Measurements from ENCODE around the gene GARIN5B. TPM values are rescaled to one million over a fixed set of nuclear protein-coding genes. Genes with fewer than 3 reads are reported as not detected.

GARIN5B gene
- total RNA-seq, 6 donors from 2014 or later, result not detected

DNA sequence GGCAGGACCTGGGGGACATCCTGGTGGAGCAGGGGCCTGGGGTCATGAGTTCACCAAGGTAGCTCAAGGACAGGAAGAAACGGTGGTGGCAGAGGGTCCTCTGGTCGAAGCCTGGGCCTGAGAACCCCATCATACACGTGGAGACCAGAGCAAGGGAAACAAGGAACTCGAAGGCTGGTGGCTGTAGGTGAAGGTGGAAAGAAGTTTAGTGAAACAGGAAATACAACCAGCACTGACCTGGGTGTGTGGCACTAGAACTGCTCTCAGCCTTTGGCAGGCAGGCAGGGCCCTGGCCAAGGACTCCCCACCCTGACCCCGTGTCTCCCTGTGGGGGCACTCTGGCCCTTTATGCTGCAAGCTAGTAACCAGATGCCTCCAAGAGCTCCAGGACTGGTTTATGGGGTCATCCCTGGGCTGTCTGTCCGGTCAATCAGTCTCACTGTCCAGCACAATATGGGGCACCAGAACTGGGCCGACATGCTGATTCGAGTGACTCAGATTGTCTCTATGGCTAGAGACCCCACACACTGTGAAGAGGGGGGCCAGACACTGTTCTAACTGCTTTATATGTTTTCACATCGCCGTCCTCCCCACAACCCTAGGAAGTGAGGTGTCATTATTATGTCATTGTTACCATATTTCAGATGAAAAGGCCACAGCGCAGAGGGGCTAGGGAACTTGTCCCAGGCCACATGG lies 12.3 kb downstream of the GARIN5B start:
- ATAC-seq (ENCODE audit: low FRiP score in 2 of 2) (no peak), DNase-seq (no peak)
- TF ChIP-seq POLR2A (IDR thresholded peaks at IDR 0.05) (no peak), POLR2AphosphoS5 (IDR thresholded peaks at IDR 0.05) (no peak), CTCF (IDR thresholded peaks at IDR 0.05) (no peak), EP300 (IDR thresholded peaks at IDR 0.05) (no peak)
- Histone ChIP-seq H3K36me3 (peaks cover 0 to 13% (median 6%) of the 10 kb centered on the region in 4 donors), H3K4me3 (no peak overlapping the region), H3K27me3 (peaks cover 2 to 36% (median 23%) of the 10 kb centered on the region in 4 donors), H3K9me3 (no peaks in the 10 kb centered on the region), H3K4me1 (peaks cover 15 to 30% (median 20%) of the 10 kb centered on the region in 4 donors), H3K27ac (no peak overlapping the region)
- 64 to 67% methylated on average over 10 to 11 of the region's 11 CpGs for WGBS, 2 donors

DNA sequence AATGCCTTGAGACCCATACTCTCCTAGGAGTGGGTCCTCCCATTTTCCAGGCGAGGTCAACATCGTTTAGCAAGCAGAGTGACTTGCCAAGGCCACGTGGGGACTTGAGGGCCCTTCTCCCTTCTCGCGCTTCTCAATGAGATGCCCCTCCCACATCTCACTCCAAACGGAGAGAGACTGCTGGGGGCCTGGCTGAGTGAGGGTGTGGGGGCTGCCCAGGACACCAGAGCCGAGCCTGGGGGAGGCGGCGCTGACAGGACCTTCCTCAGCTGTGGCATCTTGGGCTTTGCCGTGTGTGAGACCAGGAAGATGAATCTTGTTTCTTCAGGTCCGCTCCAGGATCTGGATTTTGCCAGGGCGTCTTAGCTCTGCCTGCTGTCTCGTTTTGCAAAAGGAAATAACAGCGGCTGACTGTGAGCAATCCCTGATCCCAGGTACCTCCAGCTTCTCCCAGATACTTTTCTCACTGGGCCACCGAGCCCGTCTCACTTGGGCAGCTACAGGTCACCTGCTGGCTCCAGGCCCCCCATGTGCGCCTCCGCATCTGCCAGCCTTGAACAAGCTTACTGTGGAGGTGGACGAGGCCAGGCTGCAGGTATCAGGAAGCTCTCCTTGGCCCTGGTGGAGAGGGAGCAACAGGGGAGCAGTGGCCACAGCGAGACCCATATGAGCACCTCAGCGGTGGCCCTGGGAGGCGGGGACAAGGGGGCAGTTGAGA lies 14.6 kb downstream of the GARIN5B start:
- Histone ChIP-seq H3K27me3 (peaks cover 0 to 18% (median 10%) of the 10 kb centered on the region in 4 donors), H3K4me1 (peaks cover 4 to 15% (median 6%) of the 10 kb centered on the region in 4 donors), H3K27ac (no peak overlapping the region), H3K4me3 (no peak overlapping the region), H3K9me3 (no peaks in the 10 kb centered on the region), H3K36me3 (peaks cover 0 to 21% (median 9%) of the 10 kb centered on the region in 4 donors)
- TF ChIP-seq CTCF (IDR thresholded peaks at IDR 0.05) (no peak), EP300 (IDR thresholded peaks at IDR 0.05) (no peak), POLR2A (IDR thresholded peaks at IDR 0.05) (no peak), POLR2AphosphoS5 (IDR thresholded peaks at IDR 0.05) (no peak)
- WGBS, 2 donors, result 69 to 72% methylated on average over 12 to 22 of the region's 22 CpGs
- peak in 1 of 2 donors; percentile 65 for DNase-seq
- ATAC-seq (ENCODE audit: low FRiP score in 2 of 2), result no peak

DNA sequence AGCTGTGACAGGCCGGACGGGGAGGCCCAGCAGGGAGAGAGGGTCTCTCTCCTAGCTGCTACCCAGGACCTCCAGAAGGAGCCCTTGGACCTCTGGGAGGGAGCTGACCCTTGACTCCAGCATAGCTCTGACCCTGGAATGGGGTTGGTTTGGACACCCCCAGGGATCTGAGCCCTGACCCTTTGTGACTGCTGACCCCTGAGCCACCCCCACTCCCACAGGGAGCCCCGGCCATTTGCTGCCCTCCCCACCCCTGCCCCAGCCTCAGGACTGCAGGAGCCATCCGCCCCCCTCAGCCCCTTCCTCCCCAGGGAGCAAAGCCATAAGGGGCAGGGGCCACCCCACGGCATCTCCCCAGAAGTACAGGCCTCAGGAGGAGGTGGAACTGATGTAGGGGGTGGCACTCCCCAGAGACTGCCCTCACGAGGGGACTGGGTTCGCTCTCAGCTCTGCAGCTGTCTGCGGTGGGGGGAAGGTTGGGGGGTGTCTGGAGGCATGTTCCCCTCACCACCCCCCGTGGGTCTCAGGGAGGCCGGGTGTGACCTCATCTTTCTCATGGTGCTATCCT lies 15.5 kb downstream of the GARIN5B start:
- ATAC-seq (ENCODE audit: low FRiP score in 2 of 2), result no peak
- no peak for DNase-seq
- no peak overlapping the region for H3K27ac ChIP-seq
- WGBS, 2 donors, result 86 to 89% methylated on average over 5 to 10 of the region's 10 CpGs
- H3K9me3 ChIP-seq, result no peaks in the 10 kb centered on the region
- H3K36me3 ChIP-seq, result peaks cover 0 to 31% (median 14%) of the 10 kb centered on the region in 4 donors
- H3K27me3 ChIP-seq, result peaks cover 0 to 9% (median 5%) of the 10 kb centered on the region in 4 donors
- H3K4me1 ChIP-seq, result peaks cover 0 to 10% (median 1%) of the 10 kb centered on the region in 4 donors
- no peak for TF ChIP-seq CTCF (IDR thresholded peaks at IDR 0.05)
- no peak for TF ChIP-seq POLR2AphosphoS5 (IDR thresholded peaks at IDR 0.05)
- TF ChIP-seq POLR2A (IDR thresholded peaks at IDR 0.05), result no peak
- TF ChIP-seq EP300 (IDR thresholded peaks at IDR 0.05), result no peak
- no peak overlapping the region for H3K4me3 ChIP-seq

DNA sequence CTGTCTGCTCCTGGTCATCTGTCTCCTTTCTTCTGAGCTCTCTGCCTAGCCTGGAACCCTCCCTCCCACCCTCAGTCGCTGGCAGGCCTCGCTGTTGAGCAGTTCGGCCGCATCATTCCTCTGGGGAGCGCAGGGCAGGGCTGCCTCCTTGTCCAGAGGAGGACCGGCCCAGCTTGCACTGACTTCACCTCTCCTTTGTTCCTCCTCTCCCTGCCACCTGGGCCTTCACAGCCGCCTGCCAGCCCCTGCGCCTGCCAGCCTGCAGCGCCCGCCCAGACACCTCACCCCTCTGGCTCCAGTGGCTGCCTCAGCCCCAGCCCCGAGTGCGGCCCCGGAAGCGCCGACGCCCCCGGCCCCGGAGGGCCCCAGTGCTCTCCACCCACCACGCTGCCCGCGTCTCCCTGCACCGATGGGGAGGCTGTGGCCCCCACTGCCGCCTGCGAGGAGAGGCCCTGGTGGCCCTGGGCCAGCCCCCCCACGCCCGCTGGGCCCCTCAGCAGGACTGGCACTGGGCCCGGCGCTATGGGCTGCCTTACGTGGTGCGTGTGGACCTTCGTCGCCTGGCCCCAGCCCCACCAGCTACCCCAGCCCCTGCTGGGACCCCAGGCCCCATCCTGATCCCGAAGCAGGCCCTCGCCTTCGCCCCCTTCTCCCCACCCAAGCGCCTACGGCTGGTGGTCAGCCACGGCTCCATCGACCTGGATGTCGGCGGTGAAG lies 16.2 kb downstream of the GARIN5B start:
- Histone ChIP-seq H3K4me3 (no peak overlapping the region), H3K27ac (no peak overlapping the region), H3K9me3 (no peaks in the 10 kb centered on the region), H3K27me3 (peaks cover 0 to 4% (median 1%) of the 10 kb centered on the region in 4 donors), H3K36me3 (peaks cover 0 to 37% (median 20%) of the 10 kb centered on the region in 4 donors), H3K4me1 (peaks cover 0 to 10% (median 1%) of the 10 kb centered on the region in 4 donors)
- ATAC-seq (ENCODE audit: low FRiP score in 2 of 2), result peak in 1 of 2 donors; percentile 74
- peak in 1 of 2 donors; percentile 82 for DNase-seq
- TF ChIP-seq POLR2AphosphoS5 (IDR thresholded peaks at IDR 0.05) (no peak), EP300 (IDR thresholded peaks at IDR 0.05) (no peak), POLR2A (IDR thresholded peaks at IDR 0.05) (no peak), CTCF (IDR thresholded peaks at IDR 0.05) (no peak)
- WGBS, 2 donors, result 88 to 93% methylated on average over 21 to 37 of the region's 41 CpGs

Measured in upper lobe of left lung (tissue), 6 donors.